ENCODE results near the gene DNAJC5.
"Not testable (repeated sequence)": the region's sequence is repeated elsewhere in the genome, so short reads cannot be mapped to it uniquely, and the experiment has no call there.

The DNAJC5 gene

DNA sequence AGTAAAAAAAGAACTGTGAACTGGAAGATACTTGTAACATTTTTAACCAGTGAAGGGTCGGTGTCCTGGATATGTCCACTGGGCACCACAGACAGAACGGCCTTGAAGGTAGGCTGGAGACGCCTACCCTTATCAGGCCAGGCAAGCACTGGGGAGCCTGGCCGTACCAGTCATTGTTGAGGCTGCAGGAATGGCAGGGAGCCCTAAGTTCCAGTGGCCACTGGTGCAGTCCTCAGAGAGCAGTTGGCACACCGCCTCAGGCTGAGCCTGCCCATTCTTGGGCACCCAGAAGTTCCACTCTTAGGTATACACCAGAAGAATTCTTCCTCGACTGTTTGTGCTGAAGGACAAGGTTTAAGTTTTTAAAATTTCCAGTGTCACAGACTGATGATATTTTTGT, 20.5 kb downstream of the DNAJC5 start:
- no peak for DNase-seq (ENCODE audit: low read depth)

DNA sequence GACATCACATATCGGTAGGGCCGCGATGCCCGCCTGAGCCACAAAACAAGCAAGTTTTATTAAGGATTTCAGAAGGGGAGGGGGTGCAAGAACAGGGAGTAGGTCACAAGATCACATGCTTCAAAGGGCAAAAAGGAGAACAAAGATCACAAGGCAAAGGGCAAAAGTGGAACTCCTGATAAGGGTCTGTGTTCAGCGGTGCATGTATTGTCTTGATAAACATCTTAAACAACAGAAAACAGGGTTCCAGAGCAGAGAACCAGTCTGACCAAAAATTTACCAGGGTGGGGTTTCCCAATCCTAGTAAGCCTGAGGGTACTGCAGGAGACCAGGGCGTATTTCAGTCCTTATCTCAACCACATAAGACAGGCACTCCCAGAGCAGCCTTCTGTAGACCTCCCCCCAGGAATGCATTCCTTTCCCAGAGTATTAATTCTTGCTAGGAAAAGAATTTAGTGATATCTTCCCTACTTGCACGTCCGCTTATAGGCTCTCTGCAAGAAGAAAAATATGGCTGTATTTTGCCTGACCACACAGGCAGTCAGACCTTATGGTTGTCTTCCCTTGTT, 21.5 kb downstream of the DNAJC5 start:
- DNase-seq (ENCODE audit: low read depth) = not testable (repeated sequence)

DNA sequence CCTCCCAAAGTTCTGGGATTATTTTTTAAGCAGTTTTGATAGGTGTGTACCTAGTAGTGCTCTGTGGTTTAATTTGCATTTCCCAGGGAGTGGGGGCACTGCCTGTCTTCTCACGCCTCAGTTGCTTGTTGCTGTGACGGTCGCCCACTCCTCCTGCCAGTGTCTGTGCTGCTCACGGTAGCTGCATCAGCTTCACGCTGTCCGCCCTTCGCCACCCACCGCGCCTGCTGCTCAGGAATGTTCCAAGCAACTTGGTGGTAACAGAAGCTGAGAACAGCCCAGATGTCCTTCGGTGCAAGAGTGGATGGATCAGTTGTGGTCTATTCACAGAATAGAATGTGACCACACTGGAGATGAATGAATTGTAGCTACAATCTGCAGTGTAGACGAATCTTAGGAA, 22.9 kb downstream of the DNAJC5 start:
- no peak for DNase-seq (ENCODE audit: low read depth)

GRCh38 chr20:63919130-63919529, 24.2 kb downstream of the DNAJC5 start:
- DNase-seq (ENCODE audit: low read depth) = no peak

GRCh38 chr20:63920226-63920625, 25.3 kb downstream of the DNAJC5 start:
- DNase-seq (ENCODE audit: low read depth) = no peak

DNA sequence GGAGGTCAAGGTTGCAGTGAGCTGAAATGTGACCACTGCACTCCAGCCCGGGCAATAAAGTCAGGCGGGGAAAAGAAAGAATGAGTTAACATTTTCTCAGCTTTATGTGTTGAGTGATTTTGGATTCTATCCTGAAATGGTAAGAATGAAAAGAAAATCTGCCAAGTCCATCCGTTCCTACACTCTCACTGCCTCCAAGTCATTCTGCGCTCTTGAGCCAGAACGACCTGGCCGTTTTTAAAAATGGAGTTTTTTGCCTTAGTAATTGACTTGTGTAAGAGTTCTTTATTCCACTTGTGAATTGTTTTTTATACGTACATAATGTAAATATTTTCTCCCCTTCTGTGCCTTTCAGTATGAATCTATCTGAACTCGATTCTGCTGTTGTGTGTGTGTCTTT, 28.7 kb downstream of the DNAJC5 start:
- no peak for DNase-seq (ENCODE audit: low read depth)

GRCh38 chr20:63924241-63924640, 29.3 kb downstream of the DNAJC5 start:
- DNase-seq (ENCODE audit: low read depth) = no peak

DNA sequence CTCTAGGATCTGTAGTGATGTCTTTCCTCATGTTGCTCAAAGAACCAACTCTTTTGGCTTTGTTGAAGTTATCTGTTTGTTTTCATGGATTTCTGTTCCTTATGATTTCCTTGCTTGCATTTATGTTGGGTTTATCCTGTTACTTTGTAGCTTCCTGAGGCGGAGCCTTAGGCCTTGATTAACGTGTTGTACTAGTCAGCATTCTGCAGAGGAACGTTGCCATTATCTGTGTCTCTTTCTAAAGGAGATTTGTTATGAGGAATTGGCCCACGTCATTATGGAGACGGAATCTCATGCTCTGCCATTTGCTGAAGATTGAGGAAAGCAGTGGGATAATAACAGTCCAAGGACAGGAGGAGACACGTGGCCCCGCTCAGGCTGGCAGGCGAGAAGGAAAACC, 31.4 kb downstream of the DNAJC5 start:
- no peak for DNase-seq (ENCODE audit: low read depth)

- no peak for DNase-seq (ENCODE audit: low read depth)
Measured at GRCh38 chr20:63929071-63929470, 34.1 kb downstream of the DNAJC5 start.

DNA sequence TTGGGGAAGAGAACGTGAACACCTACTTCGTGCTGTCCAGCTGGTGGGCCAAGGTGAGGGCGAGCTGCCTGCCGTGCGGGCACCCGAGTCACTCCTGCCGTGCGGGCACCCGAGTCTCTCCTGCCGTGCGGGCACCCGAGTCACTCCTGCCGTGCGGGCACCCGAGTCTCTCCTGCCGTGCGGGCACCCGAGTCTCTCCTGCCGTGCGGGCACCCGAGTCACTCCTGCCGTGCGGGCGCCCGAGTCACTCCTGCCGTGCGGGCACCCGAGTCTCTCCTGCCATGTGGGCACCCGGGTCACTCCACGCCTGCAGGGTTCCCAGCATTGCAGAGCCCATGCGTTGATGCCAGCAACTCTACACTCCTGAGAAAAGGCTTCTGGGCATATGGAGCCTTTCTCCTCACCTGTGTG, 34.6 kb downstream of the DNAJC5 start:
- not testable (repeated sequence) for DNase-seq (ENCODE audit: low read depth)

DNA sequence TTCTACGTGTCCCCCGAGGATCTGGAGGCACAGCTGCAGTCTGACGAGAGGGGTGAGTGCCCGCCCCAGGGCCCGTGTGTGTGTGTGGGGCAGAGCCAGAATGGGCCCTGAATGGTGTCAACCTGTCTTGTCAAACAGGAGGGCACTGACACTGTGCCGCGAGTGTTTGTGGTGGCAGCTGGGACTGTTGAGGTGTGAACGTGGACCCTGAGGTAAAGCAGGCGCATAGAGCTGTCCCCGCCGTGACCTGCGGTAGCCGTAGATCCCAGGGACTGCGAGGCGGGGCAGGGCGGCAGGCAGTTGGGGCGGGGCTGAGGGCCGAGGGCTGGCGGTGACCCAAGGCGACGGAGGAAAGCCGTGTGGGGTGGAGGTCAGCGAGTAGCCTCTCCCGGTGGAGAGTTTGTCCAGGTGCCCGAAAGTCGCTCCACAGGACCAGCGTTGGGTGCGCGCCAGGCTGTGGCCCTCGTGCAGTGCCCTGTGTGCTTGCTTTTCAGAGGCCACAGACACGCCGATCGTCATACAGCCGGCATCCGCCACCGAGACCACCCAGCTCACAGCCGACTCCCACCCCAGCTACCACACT, 36.1 kb downstream of the DNAJC5 start:
- DNase-seq (ENCODE audit: low read depth) = no peak

DNA sequence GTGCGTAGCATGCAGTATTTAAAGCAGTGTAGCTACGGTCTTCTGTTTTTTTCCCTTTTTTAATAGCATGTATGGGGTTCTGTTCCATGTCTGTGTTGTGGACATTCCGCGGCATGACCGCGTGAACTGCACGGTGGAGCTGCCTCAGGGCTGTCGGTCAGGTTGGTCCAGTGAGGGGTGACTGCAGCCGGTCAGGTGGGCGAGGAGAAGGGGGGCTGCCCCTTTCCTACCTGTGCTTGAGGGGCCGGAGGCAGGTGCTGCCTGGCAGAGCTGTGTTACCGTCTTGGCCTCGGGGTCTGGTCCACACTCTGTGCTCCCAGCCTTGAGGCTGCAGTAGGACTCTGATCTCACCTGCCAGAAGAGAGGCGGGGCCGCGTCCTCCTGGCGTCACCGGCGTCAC, 36.8 kb downstream of the DNAJC5 start:
- no peak for DNase-seq (ENCODE audit: low read depth)

- no peak for DNase-seq (ENCODE audit: low read depth)
Measured at GRCh38 chr20:63932606-63933160, 37.8 kb downstream of the DNAJC5 start.

GRCh38 chr20:63933646-63934045, 38.7 kb downstream of the DNAJC5 start:
- no peak for DNase-seq (ENCODE audit: low read depth)

DNA sequence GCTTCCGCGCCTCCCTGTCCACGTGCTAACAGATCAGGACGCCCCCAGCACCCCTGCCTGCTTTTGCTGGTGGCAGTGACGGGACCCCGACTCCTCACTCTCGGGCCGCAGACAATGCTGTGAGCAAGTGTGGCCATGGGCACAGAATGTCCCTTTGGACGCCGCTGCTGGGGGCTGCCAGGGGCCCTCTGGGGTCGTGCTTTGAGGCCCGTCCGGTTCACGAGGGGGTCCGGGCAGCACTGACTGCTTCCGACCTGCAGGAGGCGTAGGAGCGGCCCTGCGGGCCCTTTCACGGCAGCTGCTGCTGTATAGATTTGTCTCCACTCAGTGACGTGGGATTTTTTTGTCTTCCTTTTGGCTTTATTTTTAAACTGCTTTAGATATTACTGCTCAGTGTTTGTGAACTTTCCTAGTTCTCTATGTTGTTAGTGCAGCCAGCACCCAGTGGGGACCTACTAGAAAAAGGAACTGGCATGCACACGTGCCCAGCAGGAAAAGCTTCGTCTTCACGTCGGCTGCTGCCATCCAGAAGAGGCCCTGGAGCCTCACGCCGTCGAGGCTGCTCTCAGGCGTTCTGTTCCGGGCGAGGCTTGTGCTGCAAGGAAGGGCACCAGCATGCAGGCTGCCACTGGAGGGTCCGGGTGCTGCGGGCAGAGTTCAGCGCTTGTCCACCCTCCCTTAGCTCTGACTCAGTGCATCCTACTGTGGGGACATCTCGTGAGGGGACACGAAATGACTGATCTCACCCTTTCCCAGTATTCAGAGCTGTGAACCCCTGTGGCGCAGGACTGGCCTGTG, 39.5 kb downstream of the DNAJC5 start:
- no peak for DNase-seq (ENCODE audit: low read depth)

DNA sequence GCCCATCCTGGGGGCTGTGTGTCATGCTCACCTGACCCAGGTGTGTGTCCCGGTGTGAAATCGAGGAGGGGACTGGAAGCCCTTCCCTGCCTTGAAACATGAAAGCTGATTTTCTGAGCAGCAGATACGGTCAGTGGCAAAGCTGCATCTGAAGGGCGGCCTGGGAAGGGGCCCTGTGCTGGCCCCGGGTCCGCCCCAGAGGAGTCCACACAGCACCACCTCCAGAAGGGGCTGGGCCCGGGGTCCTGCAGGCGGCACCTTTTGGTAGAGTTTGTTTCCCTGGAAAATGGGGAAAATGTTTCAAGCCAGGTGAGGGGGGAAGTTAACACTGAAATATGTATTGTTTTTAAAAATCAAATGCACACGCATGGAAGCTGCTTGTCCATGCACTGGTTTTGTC, 40.5 kb downstream of the DNAJC5 start:
- no peak for DNase-seq (ENCODE audit: low read depth)

DNA sequence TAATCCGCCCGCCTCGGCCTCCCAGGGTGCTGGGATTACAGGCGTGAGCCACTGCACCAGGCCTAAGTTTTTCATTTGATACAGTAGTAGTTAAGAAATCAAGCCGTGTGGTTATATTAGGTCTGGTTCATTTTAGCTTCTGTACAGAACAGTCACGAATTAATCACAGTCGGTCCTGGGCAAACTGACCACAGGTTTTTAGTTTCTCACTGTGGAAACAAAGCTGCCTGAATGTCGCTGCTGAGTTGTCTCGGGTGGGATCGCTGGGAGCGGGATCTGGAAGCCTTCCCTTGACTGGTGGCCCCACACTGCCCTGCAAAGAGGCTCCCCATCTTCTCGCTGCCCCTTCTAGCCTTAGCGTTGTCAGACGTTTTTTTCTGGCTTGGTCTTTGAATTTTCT, 42.7 kb downstream of the DNAJC5 start:
- DNase-seq (ENCODE audit: low read depth) = peak; percentile 38

DNA sequence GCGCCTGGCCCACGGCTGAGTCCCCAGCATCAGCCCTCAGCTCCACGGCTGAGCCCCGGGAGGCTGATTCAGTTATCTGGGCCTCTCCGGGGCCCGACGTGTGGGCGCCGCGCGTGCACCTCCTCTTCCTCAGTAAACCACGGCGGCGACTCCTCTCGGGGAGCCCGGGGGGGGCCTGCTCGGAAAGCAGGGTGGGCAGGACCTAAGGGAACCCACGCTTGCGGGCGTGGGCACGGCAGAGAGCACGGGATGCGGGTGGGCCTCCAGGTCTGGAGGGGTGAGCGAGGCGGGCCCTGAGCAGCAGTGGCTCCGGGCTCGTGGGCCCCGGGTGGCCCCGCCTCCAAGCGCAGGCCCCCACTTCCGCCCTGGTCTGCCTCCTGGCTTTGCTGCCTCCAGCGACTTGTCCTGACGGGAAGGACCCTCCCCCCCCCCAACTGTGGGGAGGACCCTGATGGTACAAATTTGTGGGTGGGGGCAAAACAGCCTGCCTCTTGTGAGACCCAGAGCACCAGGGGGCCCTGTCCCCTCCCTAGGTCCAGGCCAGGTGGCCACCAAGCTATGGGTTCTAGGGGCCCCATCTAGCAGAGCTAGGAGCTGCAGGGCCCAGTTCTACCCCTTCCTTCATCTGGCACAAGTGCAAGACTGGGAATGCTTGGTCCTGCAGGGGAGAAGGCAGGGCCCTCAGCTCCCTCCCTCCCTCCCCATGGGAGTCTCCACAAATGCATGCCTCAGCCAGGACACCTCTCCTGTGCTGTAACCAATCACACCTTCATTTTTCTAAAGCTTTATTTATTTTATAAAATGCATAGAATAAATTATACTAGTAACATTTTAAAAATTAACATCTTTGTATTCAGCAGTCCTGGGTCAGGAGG, 44.4 kb downstream of the DNAJC5 start:
- no peak for DNase-seq (ENCODE audit: low read depth)

DNA sequence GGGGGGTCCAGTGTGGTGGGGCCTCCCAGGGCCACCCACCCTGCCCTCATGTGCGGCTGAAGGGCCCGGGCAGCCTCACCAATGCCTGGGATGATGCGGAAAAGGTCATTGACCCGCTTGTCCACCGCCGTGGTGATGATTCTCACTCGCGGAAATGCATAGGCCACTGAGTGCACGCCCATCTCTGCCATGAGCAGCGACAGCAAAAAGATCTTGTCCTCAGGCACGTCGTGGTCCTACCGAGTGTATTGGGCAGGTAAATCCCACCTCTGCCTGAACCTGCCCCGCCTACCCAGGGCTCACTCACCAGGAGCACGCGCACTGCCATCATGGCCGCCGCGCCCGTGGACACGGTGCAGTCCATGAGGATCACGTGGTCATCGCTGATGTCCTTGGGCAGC, 45.1 kb downstream of the DNAJC5 start:
- no peak for DNase-seq (ENCODE audit: low read depth)

DNA sequence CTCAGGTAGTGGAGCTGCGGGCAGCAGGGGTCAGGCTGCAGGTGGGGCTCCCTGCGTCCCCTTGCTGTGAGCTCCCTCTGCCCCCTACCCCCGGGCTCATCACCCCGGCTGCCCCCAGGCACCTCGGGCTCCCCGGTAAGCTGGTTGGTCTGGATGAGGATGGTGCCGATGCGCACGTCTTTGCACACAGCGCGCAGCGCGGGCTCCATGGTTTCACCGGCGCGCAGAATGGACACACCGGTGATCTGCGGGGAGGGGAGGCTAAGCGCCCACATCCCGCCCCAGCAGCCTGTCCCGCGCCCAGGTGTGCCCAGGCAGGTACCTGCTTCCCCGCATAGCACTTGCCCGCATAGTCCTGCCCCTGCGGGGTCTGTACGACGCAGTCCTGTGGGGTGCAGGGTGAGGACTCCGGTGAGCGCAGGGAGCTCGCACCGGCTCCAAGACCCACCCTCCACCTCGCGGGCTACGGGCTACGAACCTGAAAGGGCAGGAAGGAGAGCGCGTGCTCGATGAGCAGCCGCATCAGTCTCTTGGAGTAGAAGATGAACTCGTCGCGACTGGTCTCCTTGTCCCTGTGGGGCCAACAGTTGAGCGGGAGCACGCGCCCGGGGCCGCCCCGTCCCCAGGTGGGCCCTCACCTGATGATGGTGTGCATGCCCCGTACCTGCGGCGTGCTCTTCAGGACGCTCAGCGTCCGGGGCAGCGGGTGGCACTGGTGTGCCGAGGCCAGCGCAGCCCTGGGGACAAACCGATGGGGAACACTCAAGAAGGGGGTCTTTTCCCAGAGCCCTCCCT, 45.7 kb downstream of the DNAJC5 start:
- no peak for DNase-seq (ENCODE audit: low read depth)

DNA sequence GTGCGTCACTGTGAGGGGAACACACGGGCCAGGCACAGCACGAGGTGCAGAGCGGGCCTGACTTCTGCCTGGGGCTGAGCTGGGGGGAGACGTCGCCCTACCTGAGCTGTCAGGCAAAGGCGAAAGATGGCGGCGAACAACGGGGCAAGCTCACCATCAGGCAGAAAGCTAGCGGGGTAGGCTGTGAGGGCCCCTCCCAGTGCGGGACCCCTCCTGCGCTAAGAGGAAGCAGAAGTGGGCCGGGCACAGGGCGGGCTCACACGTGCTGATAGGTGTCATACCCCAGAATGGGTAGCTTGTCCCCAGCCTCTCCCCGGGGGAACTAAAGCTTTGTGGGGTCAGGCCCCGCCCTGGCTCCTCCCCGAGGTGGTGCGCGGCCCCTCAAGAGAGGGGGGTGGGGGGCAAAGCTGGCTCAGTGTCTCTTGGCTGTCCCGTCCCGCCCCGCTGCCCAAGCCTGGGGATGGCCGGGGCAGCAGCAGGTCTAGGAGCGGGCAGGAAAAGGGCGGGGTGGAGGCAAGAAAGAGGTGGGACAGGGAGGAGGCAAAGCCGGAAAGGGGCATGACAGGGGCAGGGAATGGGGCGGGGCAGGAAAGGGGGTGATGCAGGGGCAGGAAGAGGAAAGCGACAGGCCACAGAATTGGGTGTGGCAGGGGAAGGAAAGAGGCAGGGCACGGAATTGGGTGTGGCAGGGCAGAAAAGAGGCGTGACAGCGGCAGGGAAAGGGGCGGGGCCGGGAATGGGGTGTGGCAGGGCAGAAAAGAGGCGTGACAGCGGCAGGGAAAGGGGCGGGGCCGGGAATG, 46.6 kb downstream of the DNAJC5 start:
- DNase-seq (ENCODE audit: low read depth) = no peak
